Measurements from ENCODE around the gene CTBP2. TPM values are rescaled to one million over a fixed set of nuclear protein-coding genes. Genes with fewer than 3 reads are reported as not detected.
"Not testable (repeated sequence)": the region's sequence is repeated elsewhere in the genome, so short reads cannot be mapped to it uniquely, and the experiment has no call there.

Gene CTBP2
- total RNA-seq, 2 experiments from 2014 or later: 0.15 to 0.43 TPM

DNA sequence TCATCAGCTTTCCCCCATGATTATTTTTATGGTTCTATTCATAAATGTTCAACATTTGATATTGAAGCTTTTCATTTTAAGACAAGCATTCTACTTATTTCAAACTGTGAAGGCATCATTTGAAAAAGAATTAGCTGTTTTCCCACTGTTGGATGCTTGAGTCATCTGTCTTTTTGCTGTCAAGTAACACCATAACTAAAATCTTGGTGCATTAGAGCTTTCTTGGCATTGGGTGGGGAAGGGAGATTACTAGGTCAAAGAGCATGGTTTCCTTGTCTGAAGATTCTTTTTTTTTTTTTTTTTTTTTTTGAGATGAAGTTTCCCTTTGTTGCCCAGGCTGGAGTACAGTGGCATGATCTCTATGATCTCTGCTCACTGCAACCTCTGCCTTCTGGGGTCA, 68.5 kb downstream of the CTBP2 start:
- Mint-ChIP-seq H3K27ac (no peak overlapping the region), H3K36me3 (ENCODE audit: low read depth) (no peaks in the 10 kb centered on the region), H3K27me3 (peaks cover 8% of the 10 kb centered on the region), H3K9me3 (no peaks in the 10 kb centered on the region), H3K4me3 (no peak overlapping the region), H3K4me1 (peaks cover 4% of the 10 kb centered on the region)
- no peak for DNase-seq
- POLR2A ChIA-PET: interaction anchor here (0.6 kb wide), 1 partner anchor 658 kb away, joined by 3 read pairs; no protein-coding TSS in a partner anchor
- CTCF ChIA-PET: interaction anchor here (0.7 kb wide), 1 partner anchor 99 kb away, joined by 3 read pairs; no protein-coding TSS in a partner anchor

DNA sequence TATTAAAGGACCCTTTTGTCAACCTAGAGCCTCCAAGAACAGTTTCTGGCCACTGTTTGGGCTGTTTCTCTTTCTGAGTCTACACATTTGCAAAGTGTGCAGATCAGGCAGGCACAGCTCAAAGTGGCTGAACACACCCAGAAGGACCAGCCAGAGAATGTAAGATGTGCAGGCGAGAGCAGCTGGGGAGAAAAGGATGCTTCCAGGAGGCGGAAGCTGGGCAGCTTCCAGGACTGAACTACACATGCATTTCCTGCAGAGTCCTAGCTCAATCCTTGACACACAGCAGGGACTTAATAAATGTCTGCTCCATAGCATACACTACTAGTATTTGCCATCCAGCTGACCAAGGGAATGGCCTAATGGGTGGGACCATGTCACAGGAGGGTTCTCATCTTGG, 70.9 kb downstream of the CTBP2 start:
- no peak for DNase-seq
- no peaks in the 10 kb centered on the region for H3K9me3 Mint-ChIP-seq
- H3K27me3 Mint-ChIP-seq: peaks cover 7% of the 10 kb centered on the region
- H3K4me3 Mint-ChIP-seq: no peak overlapping the region
- no peak overlapping the region for H3K27ac Mint-ChIP-seq
- ChIA-PET POLR2A (no interaction called here), CTCF (no interaction called here)
- H3K4me1 Mint-ChIP-seq: no peaks in the 10 kb centered on the region
- no peaks in the 10 kb centered on the region for H3K36me3 Mint-ChIP-seq (ENCODE audit: low read depth)

DNA sequence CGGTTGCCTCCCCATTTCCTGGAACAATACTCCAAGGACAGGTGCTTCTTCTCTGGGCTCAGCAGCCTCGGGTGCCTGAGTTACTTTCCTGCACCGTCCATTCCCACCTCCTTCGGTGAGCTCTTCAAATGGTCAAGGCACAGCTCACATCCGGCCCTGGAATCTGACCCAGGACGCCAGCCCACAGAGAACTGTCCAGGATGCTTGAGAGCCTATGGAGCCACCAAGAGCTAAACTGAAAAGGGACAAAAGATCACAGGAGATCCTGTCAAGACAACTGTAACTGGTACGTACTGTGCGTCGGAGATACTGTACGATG, 72.5 kb downstream of the CTBP2 start:
- ChIA-PET POLR2A (no interaction called here), CTCF (no interaction called here)
- H3K27me3 Mint-ChIP-seq: peaks cover 7% of the 10 kb centered on the region
- no peak overlapping the region for H3K4me3 Mint-ChIP-seq
- no peak for DNase-seq
- H3K9me3 Mint-ChIP-seq: no peaks in the 10 kb centered on the region
- no peaks in the 10 kb centered on the region for H3K4me1 Mint-ChIP-seq
- H3K27ac Mint-ChIP-seq: no peak overlapping the region
- no peaks in the 10 kb centered on the region for H3K36me3 Mint-ChIP-seq (ENCODE audit: low read depth)

DNA sequence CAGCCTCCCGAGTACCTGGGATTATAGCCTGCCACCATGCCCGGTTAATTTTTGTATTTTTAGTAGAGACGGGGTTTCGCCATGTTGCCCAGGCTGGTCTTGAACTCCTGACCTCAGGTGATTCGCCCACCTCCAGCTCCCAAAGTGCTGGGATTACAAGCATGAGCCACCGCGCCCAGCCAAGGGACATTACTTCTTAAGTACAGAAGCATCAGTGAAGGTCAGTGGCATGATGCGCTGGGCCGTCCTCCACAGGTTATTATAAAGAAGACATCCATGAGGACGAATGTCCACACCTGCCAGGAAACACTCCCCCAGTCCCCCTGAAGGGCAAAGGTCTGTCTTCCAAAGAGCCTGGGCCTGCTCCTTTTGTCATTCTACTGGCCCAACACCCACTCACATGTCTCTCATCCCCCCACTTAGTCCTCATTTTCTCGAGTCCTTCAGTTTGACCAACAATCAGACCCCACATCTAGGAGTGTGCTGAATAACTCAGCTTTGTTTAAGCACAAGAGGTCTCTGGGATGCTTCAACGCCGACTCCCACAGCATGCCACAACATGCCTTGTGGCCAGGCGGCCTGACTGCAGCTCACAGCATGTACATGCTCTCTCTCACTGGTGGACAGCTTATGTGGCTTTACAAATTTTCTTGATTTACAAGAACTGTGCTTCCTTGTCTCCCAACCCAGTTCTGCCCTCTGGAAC, 73.0 kb downstream of the CTBP2 start:
- ChIA-PET POLR2A (no interaction called here), CTCF (no interaction called here)
- DNase-seq: no peak
- Mint-ChIP-seq H3K9me3 (no peaks in the 10 kb centered on the region), H3K4me1 (no peaks in the 10 kb centered on the region), H3K27me3 (peaks cover 7% of the 10 kb centered on the region), H3K36me3 (ENCODE audit: low read depth) (no peaks in the 10 kb centered on the region), H3K27ac (no peak overlapping the region), H3K4me3 (no peak overlapping the region)

DNA sequence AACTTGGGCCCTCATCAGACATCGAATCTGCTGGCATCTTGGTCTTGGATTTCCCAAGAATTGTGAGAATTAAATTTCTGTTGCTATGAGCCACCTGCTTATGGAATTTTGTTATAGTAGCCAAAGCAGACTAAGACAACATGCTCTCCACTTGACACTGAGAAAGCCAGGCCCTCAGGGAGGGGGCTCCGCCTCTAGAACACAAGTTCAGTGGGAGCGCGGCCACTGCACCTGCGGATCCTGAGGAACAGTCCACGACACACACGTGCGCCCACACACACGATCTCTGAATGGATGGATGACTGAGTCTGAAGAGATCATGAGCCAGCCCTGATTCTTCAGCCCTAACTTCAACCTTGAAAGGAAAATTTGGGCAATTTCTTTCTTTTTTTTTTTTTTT, 73.7 kb downstream of the CTBP2 start:
- H3K27ac Mint-ChIP-seq: no peak overlapping the region
- no peak for DNase-seq
- ChIA-PET CTCF (no interaction called here), POLR2A (no interaction called here)
- no peak overlapping the region for H3K4me3 Mint-ChIP-seq
- no peaks in the 10 kb centered on the region for H3K36me3 Mint-ChIP-seq (ENCODE audit: low read depth)
- H3K27me3 Mint-ChIP-seq: peaks cover 5% of the 10 kb centered on the region
- no peaks in the 10 kb centered on the region for H3K4me1 Mint-ChIP-seq
- H3K9me3 Mint-ChIP-seq: no peaks in the 10 kb centered on the region

DNA sequence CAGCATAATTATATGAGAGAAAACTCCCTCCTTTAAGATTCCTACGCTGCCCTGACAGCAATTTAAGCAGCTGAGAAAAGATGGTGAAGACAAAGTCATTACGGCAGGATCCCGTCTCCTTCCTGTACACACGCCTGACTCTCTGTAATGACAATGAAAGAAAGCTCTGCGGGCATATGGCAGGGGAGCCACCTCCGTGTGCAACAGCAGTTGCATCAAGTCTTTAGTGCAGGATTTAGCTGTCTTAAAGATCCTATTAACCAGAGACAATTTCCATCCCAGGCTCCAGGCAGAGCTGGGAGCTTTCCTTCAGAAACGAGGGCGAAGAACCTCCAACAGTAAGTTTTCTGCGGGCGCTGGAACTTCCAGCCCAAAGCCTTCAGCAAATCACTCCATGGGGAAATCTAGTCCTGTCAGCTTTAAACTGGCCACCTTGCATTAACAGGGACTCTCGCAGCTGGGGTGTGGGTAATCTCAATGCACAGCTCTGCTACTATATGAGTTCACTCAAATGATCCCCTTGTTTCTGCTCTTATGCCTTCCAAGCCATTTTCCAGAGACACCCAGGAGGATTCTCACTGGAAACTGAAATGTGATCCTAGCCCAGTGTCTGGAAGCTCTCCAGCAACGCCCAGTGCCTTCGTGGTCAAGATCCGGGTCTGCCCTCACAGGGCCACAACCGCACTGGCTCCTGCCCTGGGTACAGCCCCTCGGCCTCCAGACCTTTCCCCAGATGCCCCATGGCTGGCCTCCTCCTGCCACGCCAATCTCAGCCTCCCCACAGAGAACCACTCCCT, 74.9 kb downstream of the CTBP2 start:
- H3K4me1 Mint-ChIP-seq: no peaks in the 10 kb centered on the region
- H3K27ac Mint-ChIP-seq: no peak overlapping the region
- H3K27me3 Mint-ChIP-seq: peaks cover 5% of the 10 kb centered on the region
- DNase-seq: no peak
- POLR2A ChIA-PET: no interaction called here
- H3K36me3 Mint-ChIP-seq (ENCODE audit: low read depth): no peaks in the 10 kb centered on the region
- no peak overlapping the region for H3K4me3 Mint-ChIP-seq
- no peaks in the 10 kb centered on the region for H3K9me3 Mint-ChIP-seq
- CTCF ChIA-PET: no interaction called here

DNA sequence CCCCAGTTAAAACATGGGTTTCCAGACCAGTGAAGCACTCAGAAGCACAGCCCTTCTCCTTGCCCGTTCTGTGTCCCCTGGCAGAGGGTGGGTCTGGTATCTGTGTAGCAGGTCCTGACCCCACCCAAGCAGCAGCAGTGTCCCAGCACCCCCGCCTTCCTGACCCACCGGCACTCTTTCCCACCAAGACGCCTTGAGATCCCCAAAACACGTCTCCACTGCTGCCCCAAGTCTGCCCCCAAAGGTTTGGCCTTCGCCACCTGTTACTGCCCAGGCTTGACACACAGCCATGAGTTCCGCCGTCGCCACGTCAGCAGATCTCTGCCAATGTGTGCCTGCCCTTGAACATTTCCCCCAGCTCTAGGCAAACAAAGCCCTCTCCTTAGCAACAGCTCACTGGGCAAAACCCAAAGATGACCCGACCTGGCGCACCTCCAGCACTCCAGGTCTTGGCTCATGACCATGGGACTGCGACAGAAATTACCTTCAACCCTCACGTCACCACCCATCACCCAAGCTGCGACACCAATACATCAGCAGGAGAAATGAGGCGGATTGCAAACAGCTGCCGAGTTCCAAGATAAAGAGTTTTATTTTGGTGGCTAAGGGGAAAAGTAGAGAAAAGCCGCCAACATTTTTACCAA, 75.6 kb downstream of the CTBP2 start:
- DNase-seq: no peak
- no peak overlapping the region for H3K4me3 Mint-ChIP-seq
- H3K27me3 Mint-ChIP-seq: peaks cover 5% of the 10 kb centered on the region
- no peaks in the 10 kb centered on the region for H3K36me3 Mint-ChIP-seq (ENCODE audit: low read depth)
- H3K4me1 Mint-ChIP-seq: no peaks in the 10 kb centered on the region
- H3K9me3 Mint-ChIP-seq: no peaks in the 10 kb centered on the region
- POLR2A ChIA-PET: no interaction called here
- CTCF ChIA-PET: no interaction called here
- no peak overlapping the region for H3K27ac Mint-ChIP-seq

DNA sequence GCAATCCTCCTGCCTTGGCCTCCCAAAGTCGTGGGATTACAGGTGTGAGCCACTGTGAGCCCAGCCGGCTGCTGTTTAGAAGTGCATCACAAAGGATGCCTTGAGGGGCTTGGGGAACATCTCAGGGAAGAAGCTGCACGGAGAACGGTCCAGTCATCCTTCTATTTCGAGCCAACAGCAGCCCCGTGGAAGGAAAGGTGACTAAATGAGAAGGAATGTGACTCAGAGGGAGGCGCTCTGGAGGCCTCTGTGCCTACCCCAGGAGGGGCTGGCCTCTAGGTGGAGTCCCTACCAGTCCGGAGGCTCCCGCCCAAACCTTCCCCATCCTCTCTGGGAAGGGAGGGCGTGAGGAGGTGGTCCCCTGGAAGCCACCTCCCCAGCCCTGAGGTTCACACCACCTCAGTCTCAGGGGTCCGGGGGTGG, 76.2 kb downstream of the CTBP2 start:
- no peak for DNase-seq
- Mint-ChIP-seq H3K27ac (no peak overlapping the region), H3K27me3 (peaks cover 7% of the 10 kb centered on the region), H3K9me3 (no peaks in the 10 kb centered on the region), H3K4me3 (no peak overlapping the region), H3K4me1 (no peaks in the 10 kb centered on the region), H3K36me3 (ENCODE audit: low read depth) (no peaks in the 10 kb centered on the region)
- POLR2A ChIA-PET: no interaction called here
- CTCF ChIA-PET: interaction anchor here (1.4 kb wide), 1 partner anchor 36 kb away, joined by 3 read pairs; no protein-coding TSS in a partner anchor

DNA sequence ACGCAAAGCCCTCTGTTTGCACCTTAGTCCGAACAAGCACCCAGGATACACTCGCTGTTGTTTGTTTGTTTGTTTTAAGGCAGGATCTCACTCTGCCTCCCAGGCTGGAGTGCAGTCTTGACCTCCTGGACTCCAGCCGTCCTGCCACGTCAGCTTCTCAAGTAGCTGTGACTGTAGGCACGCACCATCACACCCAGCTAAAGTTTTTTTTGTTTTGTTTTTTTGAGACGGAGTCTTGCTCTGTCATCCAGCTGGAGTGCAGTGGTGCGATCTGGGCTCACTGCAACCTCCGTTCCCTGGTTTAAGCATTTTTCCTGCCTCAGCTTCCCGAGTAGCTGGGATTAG, 76.8 kb downstream of the CTBP2 start:
- ChIA-PET POLR2A (no interaction called here), CTCF (interaction anchor here (1.4 kb wide), 1 partner anchor 36 kb away, joined by 3 read pairs; no protein-coding TSS in a partner anchor)
- no peak overlapping the region for H3K4me3 Mint-ChIP-seq
- H3K27ac Mint-ChIP-seq: no peak overlapping the region
- peaks cover 4% of the 10 kb centered on the region for H3K27me3 Mint-ChIP-seq
- no peaks in the 10 kb centered on the region for H3K4me1 Mint-ChIP-seq
- no peak for DNase-seq
- no peaks in the 10 kb centered on the region for H3K36me3 Mint-ChIP-seq (ENCODE audit: low read depth)
- no peaks in the 10 kb centered on the region for H3K9me3 Mint-ChIP-seq

DNA sequence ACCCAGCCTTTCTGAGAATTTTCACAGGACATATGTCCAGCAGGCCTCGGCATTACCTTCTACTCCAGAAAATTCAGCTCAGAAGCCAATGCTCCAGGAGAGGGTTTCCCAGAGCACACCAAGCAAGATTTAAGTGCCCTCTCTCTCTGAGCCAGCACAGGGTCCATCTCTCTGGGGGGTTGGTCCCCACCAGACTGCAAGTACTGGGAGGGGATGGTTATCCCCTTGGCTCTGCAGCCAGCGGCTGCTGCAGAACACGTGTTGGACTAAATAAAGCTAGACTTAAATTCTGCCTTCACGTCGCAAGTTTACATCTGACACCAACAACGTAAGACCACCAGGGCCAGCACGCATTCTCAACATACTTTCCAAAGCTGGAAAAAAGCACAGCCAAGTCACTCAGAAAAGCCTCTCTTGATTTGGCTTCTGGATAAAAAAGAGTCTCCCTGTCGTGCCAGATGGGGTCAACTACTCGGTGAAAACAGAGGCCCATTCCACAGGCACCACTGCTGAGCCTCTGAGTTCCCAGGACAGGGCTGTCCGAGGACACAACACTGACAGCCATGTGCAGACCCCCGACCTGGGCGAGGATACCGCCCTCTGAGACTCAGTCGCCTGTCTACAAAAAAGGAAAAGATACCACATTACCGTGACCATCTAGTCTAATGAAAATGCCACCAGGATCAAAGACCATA, 77.3 kb downstream of the CTBP2 start:
- H3K4me3 Mint-ChIP-seq: no peak overlapping the region
- H3K36me3 Mint-ChIP-seq (ENCODE audit: low read depth): no peaks in the 10 kb centered on the region
- no peaks in the 10 kb centered on the region for H3K4me1 Mint-ChIP-seq
- no peak for DNase-seq
- ChIA-PET POLR2A (no interaction called here), CTCF (interaction anchor here (1.4 kb wide), 1 partner anchor 35 kb away, joined by 3 read pairs; no protein-coding TSS in a partner anchor)
- H3K27me3 Mint-ChIP-seq: peaks cover 2% of the 10 kb centered on the region
- no peaks in the 10 kb centered on the region for H3K9me3 Mint-ChIP-seq
- H3K27ac Mint-ChIP-seq: no peak overlapping the region

DNA sequence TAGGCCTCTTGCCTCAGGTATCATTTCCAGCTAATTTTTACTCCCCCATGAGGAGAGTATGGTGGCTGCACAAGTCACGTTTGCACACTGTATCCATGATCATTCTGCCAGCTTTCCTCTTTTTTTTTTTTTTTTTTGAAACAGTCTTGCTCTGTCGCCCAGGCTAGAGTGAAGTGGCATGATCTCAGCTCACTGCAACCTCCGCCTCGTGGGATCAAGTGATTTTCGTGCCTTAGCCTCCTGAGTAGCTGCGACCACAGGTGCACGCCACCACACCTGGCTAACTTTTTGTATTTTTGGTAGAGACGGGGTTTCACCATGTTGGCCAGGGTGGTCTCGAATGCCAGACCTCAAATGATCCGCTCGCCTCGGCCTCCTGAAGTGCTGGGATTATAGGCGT, 77.9 kb downstream of the CTBP2 start:
- H3K27ac Mint-ChIP-seq; H3K27me3 Mint-ChIP-seq; H3K4me3 Mint-ChIP-seq; POLR2A ChIA-PET; H3K4me1 Mint-ChIP-seq; DNase-seq; H3K36me3 Mint-ChIP-seq (ENCODE audit: low read depth); CTCF ChIA-PET; H3K9me3 Mint-ChIP-seq: not testable (repeated sequence)

DNA sequence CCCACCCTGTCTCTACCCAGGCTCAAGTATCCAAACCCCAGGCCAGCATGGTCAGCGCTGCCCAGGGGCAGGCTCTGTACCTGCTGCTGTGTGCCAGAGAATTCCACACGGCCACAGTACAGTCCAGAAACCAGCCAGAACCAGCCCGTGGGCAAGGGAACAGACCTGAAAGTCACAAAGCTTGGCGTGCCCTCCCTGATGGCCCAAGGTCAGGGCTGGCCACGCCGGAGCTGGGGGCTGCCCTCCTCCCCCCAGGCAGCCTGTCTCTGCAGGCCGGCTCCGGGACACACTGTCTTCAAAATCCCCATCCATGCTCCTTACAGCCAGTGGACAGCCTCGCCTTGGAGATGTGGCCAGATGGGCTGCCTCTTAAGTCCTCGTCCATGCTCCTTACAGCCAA, 78.4 kb downstream of the CTBP2 start:
- Mint-ChIP-seq H3K4me3 (no peak overlapping the region), H3K36me3 (ENCODE audit: low read depth) (no peaks in the 10 kb centered on the region), H3K27me3 (peaks cover 1% of the 10 kb centered on the region), H3K27ac (no peak overlapping the region), H3K4me1 (no peaks in the 10 kb centered on the region), H3K9me3 (no peaks in the 10 kb centered on the region)
- CTCF ChIA-PET: no interaction called here
- DNase-seq: no peak
- POLR2A ChIA-PET: no interaction called here

DNA sequence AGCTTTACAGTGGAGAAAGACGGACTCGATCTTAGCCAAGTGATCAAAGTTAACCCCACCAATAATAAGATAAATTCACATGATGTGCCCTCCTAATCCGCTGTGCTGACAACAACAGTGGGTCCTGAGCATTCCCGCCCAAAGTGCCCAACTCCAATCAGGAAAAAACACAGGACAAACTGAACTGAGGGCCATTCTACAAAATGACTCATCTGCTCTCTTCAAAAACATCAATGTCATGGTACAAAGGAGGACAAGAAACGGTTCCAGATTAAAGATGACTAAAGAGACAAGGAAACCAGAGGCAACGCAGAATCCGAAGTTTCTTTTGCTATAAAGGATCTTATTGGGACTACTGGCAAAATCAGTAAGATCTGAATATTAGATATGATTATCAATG, 79.4 kb downstream of the CTBP2 start:
- Mint-ChIP-seq H3K4me3 (no peak overlapping the region), H3K9me3 (no peaks in the 10 kb centered on the region), H3K4me1 (no peaks in the 10 kb centered on the region), H3K27me3 (peaks cover 9% of the 10 kb centered on the region), H3K27ac (no peak overlapping the region), H3K36me3 (ENCODE audit: low read depth) (no peaks in the 10 kb centered on the region)
- no peak for DNase-seq
- ChIA-PET CTCF (no interaction called here), POLR2A (no interaction called here)
